Liver (tissue), 9 donors: ENCODE data around the gene KRTAP4-4. TPM values are rescaled to one million over a fixed set of nuclear protein-coding genes. Genes with fewer than 3 reads are reported as not detected.
"Not testable (repeated sequence)": the region's sequence is repeated elsewhere in the genome, so short reads cannot be mapped to it uniquely, and the experiment has no call there.

ENCODE experiments used
- DNase-seq: peaks from one replicate; pipeline ENCODE4 v3.0.0-alpha.2; 2017; ENCODE audit warnings: low spot score
- H3K27ac ChIP-seq, 2 donors: one replicate each; pipeline ENCODE4 v1.7.0; 2013; ENCODE audit warnings: inconsistent platforms in 2 of 2, low read length in 2 of 2, control low read depth in 1 of 2, low read depth in 1 of 2, mild to moderate bottlenecking in 1 of 2
- H3K27me3 ChIP-seq, 4 donors: one replicate each; pipeline versions ENCODE4 v1.6.1 to v1.7.0; 2013; ENCODE audit warnings: low read length in 3 of 4, inconsistent platforms in 1 of 4, mild to moderate bottlenecking in 1 of 4, moderate library complexity in 1 of 4; ENCODE audit not compliant: control insufficient read depth in 4 of 4, insufficient read depth in 4 of 4
- H3K36me3 ChIP-seq, 4 donors: one replicate each; pipeline versions ENCODE4 v1.6.1 to v1.7.0; 2013; ENCODE audit warnings: low read length in 3 of 4, mild to moderate bottlenecking in 3 of 4, low read depth in 1 of 4, moderate library complexity in 1 of 4; ENCODE audit not compliant: control insufficient read depth in 4 of 4, insufficient read depth in 3 of 4
- H3K4me1 ChIP-seq, 4 donors: one replicate each; pipeline versions ENCODE4 v1.6.1 to v1.7.0; 2013; ENCODE audit warnings: low read length in 3 of 4, mild to moderate bottlenecking in 3 of 4, moderate library complexity in 1 of 4; ENCODE audit not compliant: control insufficient read depth in 4 of 4, insufficient read depth in 4 of 4
- H3K4me3 ChIP-seq, 3 donors: one replicate each; pipeline versions ENCODE4 v1.6.1 to v1.7.0; 2013; ENCODE audit warnings: low read length in 3 of 3, control low read depth in 1 of 3, low read depth in 1 of 3, mild to moderate bottlenecking in 1 of 3
- H3K9ac ChIP-seq, 2 donors: one replicate each; pipeline ENCODE4 v1.7.0; 2013; ENCODE audit warnings: low read length in 2 of 2, mild to moderate bottlenecking in 2 of 2, moderate library complexity in 2 of 2, control low read depth in 1 of 2, low read depth in 1 of 2
- H3K9me3 ChIP-seq, 4 donors: one replicate each; pipeline versions ENCODE4 v1.6.1 to v1.7.0; 2013; ENCODE audit warnings: low read length in 3 of 4; ENCODE audit not compliant: control insufficient read depth in 4 of 4
- EGR1 ChIP-seq, 2 donors: IDR thresholded peaks; 2 replicates each; pipeline ENCODE4 v1.6.1; 2016 to 2018; ENCODE audit warnings: antibody characterized with exemption in 2 of 2, low read depth in 2 of 2
- FOXA1 ChIP-seq: IDR thresholded peaks from 2 replicates; pipeline ENCODE4 v1.6.1; 2016; ENCODE audit warnings: antibody characterized with exemption
- FOXA2 ChIP-seq: IDR thresholded peaks from 2 replicates; pipeline ENCODE4 v1.6.1; 2016; ENCODE audit warnings: antibody characterized with exemption
- GABPA ChIP-seq, 2 donors: IDR thresholded peaks in 1 of 2; conservative IDR thresholded peaks in 1 of 2; 2 replicates each; pipeline ENCODE4 v1.6.1; 2016; ENCODE audit warnings: antibody characterized with exemption in 2 of 2, mild to moderate bottlenecking in 1 of 2, moderate library complexity in 1 of 2
- HNF4A ChIP-seq, 2 donors: conservative IDR thresholded peaks; 2 replicates each; pipeline ENCODE4 v1.6.1; 2016; ENCODE audit warnings: antibody characterized with exemption in 2 of 2, mild to moderate bottlenecking in 2 of 2
- HNF4G ChIP-seq: IDR thresholded peaks from 2 replicates; pipeline ENCODE4 v1.6.1; 2016; ENCODE audit warnings: antibody characterized with exemption
- JUND ChIP-seq, 2 donors: IDR thresholded peaks; 2 replicates each; pipeline ENCODE4 v1.6.1; 2016; ENCODE audit warnings: antibody characterized with exemption in 2 of 2
- NR2F2 ChIP-seq: IDR thresholded peaks from 2 replicates; pipeline ENCODE4 v1.6.1; 2016; ENCODE audit warnings: antibody characterized with exemption
- RAD21 ChIP-seq, 2 donors: IDR thresholded peaks; 2 replicates each; pipeline ENCODE4 v1.6.1; 2016; ENCODE audit warnings: antibody characterized with exemption in 2 of 2, mild to moderate bottlenecking in 2 of 2
- YY1 ChIP-seq: IDR thresholded peaks from 2 replicates; pipeline ENCODE4 v1.6.1; 2016; ENCODE audit warnings: antibody characterized with exemption, mild to moderate bottlenecking
- WGBS: extraction: QIAGEN DNeasy Blood & Tissue Kit; methylation state at CpG from one replicate; pipeline ENCODE4 v1.1.7; 2013; 5-methylcytosine and 5-hydroxymethylcytosine counted together
- polyA plus RNA-seq, 2 donors: library from polyadenylated mRNA; stranded (reverse) in 1 of 2; unstranded in 1 of 2; fragments of 200-250 nt in 1 of 2; fragments of >200 nt in 1 of 2; fragmentation: Nextera tagmentation in 1 of 2; extraction: Ambion mirVana in 1 of 2; gene quantifications; one replicate each; pipeline versions ENCODE4 v1.2.1 to v1.2.3, GENCODE V29; 2013 to 2015
- total RNA-seq, 2 donors: library from RNA; depleted of rRNA; stranded (reverse); fragments of >200 nt; gene quantifications; one replicate each; pipeline ENCODE4 v1.2.3, GENCODE V29; 2014
- TF ChIP-seq, protein P1 (sequence below): IDR thresholded peaks from 2 replicates; pipeline ENCODE4 v1.6.1; 2016; ENCODE audit warnings: antibody characterized with exemption
- TF ChIP-seq, protein P2 (sequence below): IDR thresholded peaks from 2 replicates; pipeline ENCODE4 v1.6.1; 2016; ENCODE audit warnings: antibody characterized with exemption
- TF ChIP-seq, protein P3 (sequence below): fragments of 150-350 bp; IDR thresholded peaks from 2 replicates; pipeline ENCODE4 v1.5.1; 2017; ENCODE audit warnings: improper control_type of control experiment, low read depth, low read length; ENCODE audit not compliant: missing input control
- donor health status: healthy.
- donor health status: healthy.
- donor health status: healthy.
- donor health status: healthy.
- donor health status: healthy.

KRTAP4-4 gene
- total and polyA plus RNA-seq, 4 donors, result not detected

- TF ChIP-seq EGR1 (IDR thresholded peaks at IDR 0.05; ENCODE audit: low read depth in 2 of 2), result no peak
- TF ChIP-seq NR2F2, result no peak
- TF ChIP-seq FOXA2, result no peak
These were observed 6.7 kb downstream of the KRTAP4-4 start (continued) for GRCh38 chr17:41153856-41154255.

DNA sequence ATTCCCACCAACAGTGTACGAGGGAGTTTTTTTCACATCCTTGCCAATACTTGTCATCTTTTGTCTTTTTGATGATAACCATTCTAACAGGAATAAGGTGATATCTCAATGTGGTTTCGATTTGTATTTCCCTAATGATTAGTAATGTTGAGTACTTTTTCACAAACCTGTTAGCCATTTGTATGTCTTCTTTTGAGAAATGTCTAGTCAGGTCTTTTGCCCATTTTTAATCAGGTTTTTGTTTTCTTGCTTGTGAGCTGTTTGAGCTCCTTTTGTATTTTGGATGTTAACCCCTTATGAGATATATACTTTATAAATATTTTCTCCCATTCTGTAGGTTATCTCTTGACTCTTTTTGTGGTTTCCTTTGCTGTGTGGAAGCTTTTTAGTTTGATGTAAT, 9.0 kb downstream of the KRTAP4-4 start:
- TF ChIP-seq FOXA1 (no peak), EGR1 (IDR thresholded peaks at IDR 0.05; ENCODE audit: low read depth in 2 of 2) (no peak), FOXA2 (no peak), GABPA (IDR thresholded peaks at IDR 0.05 in 1 of 2, conservative IDR thresholded peaks at IDR 0.05 in 1 of 2) (no peak), JUND (IDR thresholded peaks at IDR 0.05) (no peak), YY1 (no peak)
- TF ChIP-seq, protein P1, sequence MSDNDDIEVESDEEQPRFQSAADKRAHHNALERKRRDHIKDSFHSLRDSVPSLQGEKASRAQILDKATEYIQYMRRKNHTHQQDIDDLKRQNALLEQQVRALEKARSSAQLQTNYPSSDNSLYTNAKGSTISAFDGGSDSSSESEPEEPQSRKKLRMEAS, result no peak
- Histone ChIP-seq H3K4me3 (no peak overlapping the region), H3K4me1 (no peaks in the 10 kb centered on the region), H3K9ac (no peak overlapping the region), H3K36me3 (no peaks in the 10 kb centered on the region), H3K27me3 (peaks cover 0 to 3% (median 0%) of the 10 kb centered on the region in 4 donors), H3K9me3 (no peaks in the 10 kb centered on the region), H3K27ac (no peak overlapping the region)
- DNase-seq, result no peak
- WGBS, result 52% methylated on average over 2 of the region's 2 CpGs

GRCh38 chr17:41150026-41150425, 10.5 kb downstream of the KRTAP4-4 start:
- Histone ChIP-seq H3K9me3 (no peaks in the 10 kb centered on the region), H3K27me3 (peaks cover 0 to 3% (median 0%) of the 10 kb centered on the region in 4 donors), H3K4me1 (no peaks in the 10 kb centered on the region), H3K9ac (no peak overlapping the region), H3K27ac (no peak overlapping the region), H3K36me3 (no peaks in the 10 kb centered on the region), H3K4me3 (no peak overlapping the region)
- whole genome bisulfite sequencing, result 87% methylated on average over 4 of the region's 4 CpGs
- no peak for DNase-seq
- TF ChIP-seq HNF4A (conservative IDR thresholded peaks at IDR 0.05) (no peak), EGR1 (IDR thresholded peaks at IDR 0.05; ENCODE audit: low read depth in 2 of 2) (no peak), RAD21 (IDR thresholded peaks at IDR 0.05) (no peak), FOXA1 (no peak), YY1 (no peak), GABPA (IDR thresholded peaks at IDR 0.05 in 1 of 2, conservative IDR thresholded peaks at IDR 0.05 in 1 of 2) (no peak)
- TF ChIP-seq, protein P2, sequence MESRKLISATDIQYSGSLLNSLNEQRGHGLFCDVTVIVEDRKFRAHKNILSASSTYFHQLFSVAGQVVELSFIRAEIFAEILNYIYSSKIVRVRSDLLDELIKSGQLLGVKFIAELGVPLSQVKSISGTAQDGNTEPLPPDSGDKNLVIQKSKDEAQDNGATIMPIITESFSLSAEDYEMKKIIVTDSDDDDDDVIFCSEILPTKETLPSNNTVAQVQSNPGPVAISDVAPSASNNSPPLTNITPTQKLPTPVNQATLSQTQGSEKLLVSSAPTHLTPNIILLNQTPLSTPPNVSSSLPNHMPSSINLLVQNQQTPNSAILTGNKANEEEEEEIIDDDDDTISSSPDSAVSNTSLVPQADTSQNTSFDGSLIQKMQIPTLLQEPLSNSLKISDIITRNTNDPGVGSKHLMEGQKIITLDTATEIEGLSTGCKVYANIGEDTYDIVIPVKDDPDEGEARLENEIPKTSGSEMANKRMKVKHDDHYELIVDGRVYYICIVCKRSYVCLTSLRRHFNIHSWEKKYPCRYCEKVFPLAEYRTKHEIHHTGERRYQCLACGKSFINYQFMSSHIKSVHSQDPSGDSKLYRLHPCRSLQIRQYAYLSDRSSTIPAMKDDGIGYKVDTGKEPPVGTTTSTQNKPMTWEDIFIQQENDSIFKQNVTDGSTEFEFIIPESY, result no peak
- TF ChIP-seq, protein P3, sequence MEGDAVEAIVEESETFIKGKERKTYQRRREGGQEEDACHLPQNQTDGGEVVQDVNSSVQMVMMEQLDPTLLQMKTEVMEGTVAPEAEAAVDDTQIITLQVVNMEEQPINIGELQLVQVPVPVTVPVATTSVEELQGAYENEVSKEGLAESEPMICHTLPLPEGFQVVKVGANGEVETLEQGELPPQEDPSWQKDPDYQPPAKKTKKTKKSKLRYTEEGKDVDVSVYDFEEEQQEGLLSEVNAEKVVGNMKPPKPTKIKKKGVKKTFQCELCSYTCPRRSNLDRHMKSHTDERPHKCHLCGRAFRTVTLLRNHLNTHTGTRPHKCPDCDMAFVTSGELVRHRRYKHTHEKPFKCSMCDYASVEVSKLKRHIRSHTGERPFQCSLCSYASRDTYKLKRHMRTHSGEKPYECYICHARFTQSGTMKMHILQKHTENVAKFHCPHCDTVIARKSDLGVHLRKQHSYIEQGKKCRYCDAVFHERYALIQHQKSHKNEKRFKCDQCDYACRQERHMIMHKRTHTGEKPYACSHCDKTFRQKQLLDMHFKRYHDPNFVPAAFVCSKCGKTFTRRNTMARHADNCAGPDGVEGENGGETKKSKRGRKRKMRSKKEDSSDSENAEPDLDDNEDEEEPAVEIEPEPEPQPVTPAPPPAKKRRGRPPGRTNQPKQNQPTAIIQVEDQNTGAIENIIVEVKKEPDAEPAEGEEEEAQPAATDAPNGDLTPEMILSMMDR, result no peak

DNA sequence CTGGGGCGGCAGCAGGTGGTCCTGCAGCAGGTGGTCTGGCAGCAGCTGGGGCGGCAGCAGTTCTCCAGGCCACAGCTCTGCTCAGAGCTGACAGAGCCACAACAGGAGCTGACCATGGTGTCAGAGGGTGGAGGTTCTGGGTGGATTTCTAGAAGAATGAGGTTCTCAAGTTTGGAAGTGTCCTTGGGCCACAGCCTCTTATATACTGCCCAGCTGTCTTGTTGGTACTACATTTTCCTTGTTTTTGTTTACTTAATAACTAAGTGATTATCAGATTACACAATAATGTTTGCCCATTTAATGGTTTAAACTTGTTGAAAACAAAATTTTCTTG, 10.9 kb downstream of the KRTAP4-4 start, which contains the start of gene KRTAP4-5:
Gene KRTAP4-5 (minus strand): TSS at position 174 of the 334 bp plus-strand sequence. CDS start 58 bp downstream, at position 116.
- TF ChIP-seq FOXA1 (no peak), RAD21 (IDR thresholded peaks at IDR 0.05) (no peak), HNF4G (no peak)
- 42% methylated on average over 2 of the region's 2 CpGs for WGBS
- no peaks in the 10 kb centered on the region for H3K36me3 ChIP-seq
- H3K4me1 ChIP-seq, result no peaks in the 10 kb centered on the region
- H3K9me3 ChIP-seq, result no peaks in the 10 kb centered on the region
- no peak within 1 kb of the TSS for H3K9ac ChIP-seq
- H3K4me3 ChIP-seq, result no peak within 1 kb of the TSS
- H3K27me3 ChIP-seq, result peaks cover 0 to 3% (median 0%) of the 10 kb centered on the region in 4 donors
- DNase-seq, result no peak
- H3K27ac ChIP-seq, result no peak within 1 kb of the TSS

DNA sequence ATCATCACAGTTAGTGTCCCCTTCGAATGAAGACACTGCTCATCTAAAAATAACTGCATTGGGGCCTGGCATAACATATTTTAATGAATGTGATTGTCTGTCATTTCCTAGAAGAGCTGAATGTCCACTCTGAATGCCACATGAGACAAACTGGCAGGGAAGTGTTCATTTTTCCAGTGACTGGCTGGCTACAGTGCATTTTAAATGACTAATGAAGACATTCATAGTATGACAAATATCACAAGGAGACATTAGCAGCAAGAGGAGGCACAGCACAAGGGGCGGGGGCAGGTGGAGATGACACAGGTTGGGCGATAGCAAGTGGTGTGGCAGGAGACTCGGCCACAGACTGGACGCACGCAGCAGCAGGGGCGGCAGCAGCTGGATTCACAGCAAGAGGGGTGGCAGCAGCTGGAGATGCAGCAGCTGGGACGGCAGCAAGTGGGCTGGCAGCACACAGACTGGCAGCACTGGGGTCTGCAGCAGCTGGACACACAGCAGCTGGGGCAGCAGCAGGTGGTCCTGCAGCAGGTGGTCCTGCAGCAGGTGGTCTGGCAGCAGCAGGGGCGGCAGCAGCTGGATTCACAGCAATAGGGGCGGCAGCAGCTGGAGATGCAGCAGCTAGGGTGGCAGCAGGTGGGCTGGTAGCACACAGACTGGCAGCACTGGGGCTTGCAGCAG, 11.4 kb downstream of the KRTAP4-4 start:
- 71% methylated on average over 10 of the region's 10 CpGs for WGBS
- not testable (repeated sequence) for H3K4me3 ChIP-seq

More for the DNA sequence above, 11.4 kb downstream of the KRTAP4-4 start:
- not testable (repeated sequence) for H3K9ac ChIP-seq, H3K4me1 ChIP-seq, DNase-seq, H3K36me3 ChIP-seq, H3K27me3 ChIP-seq, H3K27ac ChIP-seq, H3K9me3 ChIP-seq
